ENCODE measurements around the gene BMP2. TPM values are rescaled to one million over a fixed set of nuclear protein-coding genes. Genes with fewer than 3 reads are reported as not detected.

Gene BMP2
- total RNA-seq, 3 donors from 2014 or later (not counting 1 experiment from before 2014, with no cell fraction given): 0.45 to 0.66 (median 0.45) TPM

GRCh38 chr20:6818033-6818808 is 50.7 kb downstream of the BMP2 start:
- ATAC-seq (no peak), DNase-seq (no peak)
- H3K4me1 ChIP-seq (ENCODE audit: control insufficient read depth, insufficient read depth, low read length): no peaks in the 10 kb centered on the region
- no peaks in the 10 kb centered on the region for H3K36me3 ChIP-seq (ENCODE audit: control insufficient read depth, insufficient read depth, low read length)
- Mint-ChIP-seq H3K4me1 (no peaks in the 10 kb centered on the region), H3K27ac (no peak overlapping the region), H3K36me3 (no peaks in the 10 kb centered on the region), H3K4me3 (no peak overlapping the region), H3K27me3 (ENCODE audit: low read depth in 2 of 2) (peaks cover 7 to 22% of the 10 kb centered on the region in 2 donors), H3K9me3 (no peaks in the 10 kb centered on the region)
- intact Hi-C loops (cut with micrococcal nuclease): no loop called here
- no peak overlapping the region for H3K4me3 ChIP-seq (ENCODE audit: low read length)
- H3K27ac ChIP-seq (ENCODE audit: low read length): no peak overlapping the region
- no peak for TF ChIP-seq CTCF (IDR thresholded peaks at IDR 0.05)
- no peaks in the 10 kb centered on the region for H3K9me3 ChIP-seq (ENCODE audit: control insufficient read depth, insufficient read depth, low read length)
- 62% methylated on average over 7 of the region's 7 CpGs for WGBS (ENCODE audit: insufficient coverage)
- H3K27me3 ChIP-seq (ENCODE audit: control insufficient read depth, insufficient read depth, low read length): no peaks in the 10 kb centered on the region

- no peaks in the 10 kb centered on the region for H3K36me3 ChIP-seq (ENCODE audit: control insufficient read depth, insufficient read depth, low read length)
- H3K4me1 ChIP-seq (ENCODE audit: control insufficient read depth, insufficient read depth, low read length): no peaks in the 10 kb centered on the region
- ATAC-seq (no peak), DNase-seq (no peak)
- H3K4me1 Mint-ChIP-seq: no peaks in the 10 kb centered on the region
- TF ChIP-seq CTCF (IDR thresholded peaks at IDR 0.05): no peak
- H3K4me3 Mint-ChIP-seq: no peak overlapping the region
- no peak overlapping the region for H3K4me3 ChIP-seq (ENCODE audit: low read length)
- H3K27ac Mint-ChIP-seq: no peak overlapping the region
- WGBS (ENCODE audit: insufficient coverage): 50% methylated on average over 1 of the region's 2 CpGs
- no peak overlapping the region for H3K27ac ChIP-seq (ENCODE audit: low read length)
- no peaks in the 10 kb centered on the region for H3K9me3 Mint-ChIP-seq
- H3K36me3 Mint-ChIP-seq: no peaks in the 10 kb centered on the region
- peaks cover 7 to 18% of the 10 kb centered on the region in 2 donors for H3K27me3 Mint-ChIP-seq (ENCODE audit: low read depth in 2 of 2)
- H3K9me3 ChIP-seq (ENCODE audit: control insufficient read depth, insufficient read depth, low read length): no peaks in the 10 kb centered on the region
- H3K27me3 ChIP-seq (ENCODE audit: control insufficient read depth, insufficient read depth, low read length): no peaks in the 10 kb centered on the region
- intact Hi-C loops (cut with micrococcal nuclease): no loop called here
Measured at GRCh38 chr20:6819599-6819998, 52.1 kb downstream of the BMP2 start.

- no peak overlapping the region for H3K27ac Mint-ChIP-seq
- 89% methylated on average over 4 of the region's 5 CpGs for WGBS (ENCODE audit: insufficient coverage)
- H3K36me3 Mint-ChIP-seq: no peaks in the 10 kb centered on the region
- no peak for TF ChIP-seq CTCF (IDR thresholded peaks at IDR 0.05)
- H3K27me3 Mint-ChIP-seq (ENCODE audit: low read depth in 2 of 2): peaks cover 0 to 2% of the 10 kb centered on the region in 2 donors
- Histone ChIP-seq H3K27ac (ENCODE audit: low read length) (no peak overlapping the region), H3K4me1 (ENCODE audit: control insufficient read depth, insufficient read depth, low read length) (no peaks in the 10 kb centered on the region), H3K4me3 (ENCODE audit: low read length) (no peak overlapping the region), H3K36me3 (ENCODE audit: control insufficient read depth, insufficient read depth, low read length) (no peaks in the 10 kb centered on the region), H3K9me3 (ENCODE audit: control insufficient read depth, insufficient read depth, low read length) (no peaks in the 10 kb centered on the region), H3K27me3 (ENCODE audit: control insufficient read depth, insufficient read depth, low read length) (no peaks in the 10 kb centered on the region)
- no peak for ATAC-seq
- H3K9me3 Mint-ChIP-seq: no peaks in the 10 kb centered on the region
- no peaks in the 10 kb centered on the region for H3K4me1 Mint-ChIP-seq
- intact Hi-C loops (cut with micrococcal nuclease): no loop called here
- no peak for DNase-seq
- no peak overlapping the region for H3K4me3 Mint-ChIP-seq
Measured at GRCh38 chr20:6824401-6824800, 56.9 kb downstream of the BMP2 start.

- ATAC-seq (no peak), DNase-seq (no peak)
- H3K27me3 Mint-ChIP-seq (ENCODE audit: low read depth in 2 of 2): no peaks in the 10 kb centered on the region
- H3K27ac ChIP-seq (ENCODE audit: low read length): no peak overlapping the region
- no peaks in the 10 kb centered on the region for H3K4me1 ChIP-seq (ENCODE audit: control insufficient read depth, insufficient read depth, low read length)
- no peaks in the 10 kb centered on the region for H3K27me3 ChIP-seq (ENCODE audit: control insufficient read depth, insufficient read depth, low read length)
- intact Hi-C loops (cut with micrococcal nuclease): loop anchor here (5.0 kb wide), 1 partner anchor 1895 kb away; no protein-coding TSS in a partner anchor
- 96% methylated on average over 3 of the region's 4 CpGs for WGBS (ENCODE audit: insufficient coverage)
- H3K4me3 ChIP-seq (ENCODE audit: low read length): no peak overlapping the region
- no peak for TF ChIP-seq CTCF (IDR thresholded peaks at IDR 0.05)
- no peaks in the 10 kb centered on the region for H3K36me3 ChIP-seq (ENCODE audit: control insufficient read depth, insufficient read depth, low read length)
- H3K27ac Mint-ChIP-seq: no peak overlapping the region
- no peaks in the 10 kb centered on the region for H3K36me3 Mint-ChIP-seq
- no peaks in the 10 kb centered on the region for H3K9me3 ChIP-seq (ENCODE audit: control insufficient read depth, insufficient read depth, low read length)
- H3K4me1 Mint-ChIP-seq: no peaks in the 10 kb centered on the region
- no peaks in the 10 kb centered on the region for H3K9me3 Mint-ChIP-seq
- no peak overlapping the region for H3K4me3 Mint-ChIP-seq
Measured at GRCh38 chr20:6827472-6827871, 60.0 kb downstream of the BMP2 start.
